ENCODE measurements around the gene LDLRAD1.

Gene LDLRAD1

GRCh38 chr1:54018635-54019034, 649 bp upstream of the LDLRAD1 start:
- Histone ChIP-seq H3K4me3 (IDR thresholded peaks at IDR 0.05; ENCODE audit: insufficient read depth, low read depth, low read length) (no peak overlapping the region), H3K9ac (no peak overlapping the region), H3K4me2 (no peak overlapping the region), H3K79me2 (ENCODE audit: insufficient read depth, low read depth) (no peaks in the 10 kb centered on the region), H3K27me3 (ENCODE audit: insufficient read depth, low read depth) (no peaks in the 10 kb centered on the region), H3K36me3 (ENCODE audit: insufficient read depth) (no peaks in the 10 kb centered on the region), H4K20me1 (ENCODE audit: insufficient read depth) (no peaks in the 10 kb centered on the region), H2AFZ (ENCODE audit: low read depth) (no peak overlapping the region), H3K27ac (no peak overlapping the region), H3K4me1 (ENCODE audit: low read depth, poor library complexity, severe bottlenecking) (no peaks in the 10 kb centered on the region)
- no peak for TF ChIP-seq CTCF (conservative IDR thresholded peaks at IDR 0.05; ENCODE audit: low read depth, low read length)

- H2AFZ ChIP-seq (ENCODE audit: low read depth) = no peak overlapping the region
- H3K36me3 ChIP-seq (ENCODE audit: insufficient read depth) = no peaks in the 10 kb centered on the region
- no peak overlapping the region for H3K9ac ChIP-seq
- TF ChIP-seq CTCF (conservative IDR thresholded peaks at IDR 0.05; ENCODE audit: low read depth, low read length) = no peak
- H4K20me1 ChIP-seq (ENCODE audit: insufficient read depth) = no peaks in the 10 kb centered on the region
- no peak overlapping the region for H3K27ac ChIP-seq
- H3K4me1 ChIP-seq (ENCODE audit: low read depth, poor library complexity, severe bottlenecking) = no peaks in the 10 kb centered on the region
- no peaks in the 10 kb centered on the region for H3K79me2 ChIP-seq (ENCODE audit: insufficient read depth, low read depth)
- no peak overlapping the region for H3K4me3 ChIP-seq (IDR thresholded peaks at IDR 0.05; ENCODE audit: insufficient read depth, low read depth, low read length)
- H3K4me2 ChIP-seq = no peak overlapping the region
- peaks cover 9% of the 10 kb centered on the region; the same call in 1 of the 2 replicates for H3K27me3 ChIP-seq (ENCODE audit: insufficient read depth, low read depth)
These were observed 1.4 kb downstream of the LDLRAD1 start for GRCh38 chr1:54016343-54017282.

- Histone ChIP-seq H3K4me3 (IDR thresholded peaks at IDR 0.05; ENCODE audit: insufficient read depth, low read depth, low read length) (no peak overlapping the region), H3K79me2 (ENCODE audit: insufficient read depth, low read depth) (no peaks in the 10 kb centered on the region), H4K20me1 (ENCODE audit: insufficient read depth) (no peaks in the 10 kb centered on the region), H3K36me3 (ENCODE audit: insufficient read depth) (no peaks in the 10 kb centered on the region), H3K27me3 (ENCODE audit: insufficient read depth, low read depth) (peaks cover 11% of the 10 kb centered on the region; the same call in 1 of the 2 replicates), H3K4me2 (no peak overlapping the region), H3K27ac (no peak overlapping the region), H2AFZ (ENCODE audit: low read depth) (no peak overlapping the region), H3K4me1 (ENCODE audit: low read depth, poor library complexity, severe bottlenecking) (no peaks in the 10 kb centered on the region), H3K9ac (no peak overlapping the region)
- no peak for TF ChIP-seq CTCF (conservative IDR thresholded peaks at IDR 0.05; ENCODE audit: low read depth, low read length)
These were observed 3.9 kb downstream of the LDLRAD1 start for GRCh38 chr1:54014009-54014629.

GRCh38 chr1:54013393-54014008, 4.5 kb downstream of the LDLRAD1 start:
- H3K4me1 ChIP-seq (ENCODE audit: low read depth, poor library complexity, severe bottlenecking) = no peaks in the 10 kb centered on the region

More at GRCh38 chr1:54013393-54014008, 4.5 kb downstream of the LDLRAD1 start:
- no peaks in the 10 kb centered on the region for H3K36me3 ChIP-seq (ENCODE audit: insufficient read depth)
- H3K27me3 ChIP-seq (ENCODE audit: insufficient read depth, low read depth) = peaks cover 11% of the 10 kb centered on the region; the same call in 1 of the 2 replicates
- H3K27ac ChIP-seq = no peak overlapping the region
- H3K4me2 ChIP-seq = no peak overlapping the region
- H2AFZ ChIP-seq (ENCODE audit: low read depth) = no peak overlapping the region
- H3K4me3 ChIP-seq (IDR thresholded peaks at IDR 0.05; ENCODE audit: insufficient read depth, low read depth, low read length) = no peak overlapping the region
- no peak overlapping the region for H3K9ac ChIP-seq
- no peak for TF ChIP-seq CTCF (conservative IDR thresholded peaks at IDR 0.05; ENCODE audit: low read depth, low read length)
- H4K20me1 ChIP-seq (ENCODE audit: insufficient read depth) = no peaks in the 10 kb centered on the region
- H3K79me2 ChIP-seq (ENCODE audit: insufficient read depth, low read depth) = no peaks in the 10 kb centered on the region
